Astrocyte (in vitro differentiated cells and primary cell): Measurements from ENCODE around the gene LIX1L. TPM values are rescaled to one million over a fixed set of nuclear protein-coding genes. Genes with fewer than 3 reads are reported as not detected.

Experiments
- DNase-seq: peaks from one replicate; pipeline ENCODE4 v3.0.0-alpha.2; 2010; ENCODE audit warnings: low read depth
- FAIRE-seq: peaks from 2 replicates; lab custom pipeline; 2011; peaks lifted over from hg19 to GRCh38; lab: Jason Lieb, UNC
- H2AFZ ChIP-seq: 2 replicates; pipeline ENCODE4 v1.6.0; 2012; ENCODE audit warnings: low read depth, low read length, inconsistent platforms
- H3K27ac ChIP-seq: 2 replicates; pipeline ENCODE4 v1.5.1; 2011; ENCODE audit warnings: low read depth, low read length, inconsistent platforms
- H3K27me3 ChIP-seq: 2 replicates; pipeline ENCODE4 v1.6.0; 2011; ENCODE audit warnings: low read length, inconsistent platforms; ENCODE audit not compliant: insufficient read depth
- H3K36me3 ChIP-seq: 2 replicates; pipeline ENCODE4 v1.5.1; 2011; ENCODE audit warnings: low read length, inconsistent platforms; ENCODE audit not compliant: insufficient read depth
- H3K4me1 ChIP-seq: 2 replicates; pipeline ENCODE4 v1.5.1; 2011; ENCODE audit warnings: low read length, inconsistent platforms; ENCODE audit not compliant: insufficient read depth
- H3K4me2 ChIP-seq: 2 replicates; pipeline ENCODE4 v1.6.0; 2012; ENCODE audit warnings: low read length, inconsistent platforms
- H3K4me3 ChIP-seq: 2 replicates; pipeline ENCODE4 v1.5.1; 2011; ENCODE audit warnings: low read depth, mild to moderate bottlenecking, low read length, inconsistent platforms; ENCODE audit not compliant: insufficient read depth
- H3K79me2 ChIP-seq: 2 replicates; pipeline ENCODE4 v1.6.0; 2012; ENCODE audit warnings: mild to moderate bottlenecking, low read length, inconsistent platforms; ENCODE audit not compliant: insufficient read depth
- H3K9ac ChIP-seq: 2 replicates; pipeline ENCODE4 v1.6.0; 2012; ENCODE audit warnings: mild to moderate bottlenecking, low read length, inconsistent platforms
- H3K9me3 ChIP-seq: 2 replicates; pipeline ENCODE4 v1.5.1; 2012; ENCODE audit warnings: low read depth, mild to moderate bottlenecking, low read length, inconsistent platforms; ENCODE audit not compliant: insufficient read depth
- H4K20me1 ChIP-seq: 2 replicates; pipeline ENCODE4 v1.6.0; 2012; ENCODE audit warnings: low read length, inconsistent platforms; ENCODE audit not compliant: insufficient read depth
- H3K27ac Mint-ChIP-seq: one replicate; pipeline ENCODE4 v1.8.0; 2021; ENCODE audit warnings: mild to moderate bottlenecking, mixed read lengths; ENCODE audit not compliant: unreplicated experiment
- H3K27me3 Mint-ChIP-seq: one replicate; pipeline ENCODE4 v1.8.0; 2021; ENCODE audit warnings: low read depth, mixed read lengths; ENCODE audit not compliant: unreplicated experiment
- H3K36me3 Mint-ChIP-seq: one replicate; pipeline ENCODE4 v1.8.0; 2021; ENCODE audit warnings: low read depth, mixed read lengths; ENCODE audit not compliant: unreplicated experiment
- H3K4me1 Mint-ChIP-seq: one replicate; pipeline ENCODE4 v1.8.0; 2021; ENCODE audit warnings: low read depth, mixed read lengths; ENCODE audit not compliant: unreplicated experiment
- H3K4me3 Mint-ChIP-seq: one replicate; pipeline ENCODE4 v1.8.0; 2021; ENCODE audit warnings: mild to moderate bottlenecking, moderate library complexity, mixed read lengths; ENCODE audit not compliant: unreplicated experiment
- H3K9me3 Mint-ChIP-seq: one replicate; pipeline ENCODE4 v1.8.0; 2021; ENCODE audit warnings: mild to moderate bottlenecking, mixed read lengths; ENCODE audit not compliant: unreplicated experiment
- CTCF ChIP-seq: IDR thresholded peaks from 2 replicates; pipeline ENCODE4 v1.5.1; 2011; ENCODE audit warnings: low read depth, mild to moderate bottlenecking, inconsistent platforms, low read length, moderate library complexity; ENCODE audit not compliant: insufficient read depth
- EZH2 ChIP-seq: IDR thresholded peaks from 2 replicates; pipeline ENCODE4 v1.6.1; 2012; ENCODE audit warnings: mild to moderate bottlenecking, low read length, inconsistent platforms; ENCODE audit not compliant: insufficient read depth
- total RNA-seq: library from RNA; stranded (reverse); gene quantifications from 2 replicates; pipeline ENCODE4 v1.2.1, GENCODE V29; 2021

Gene LIX1L
- total RNA-seq, 1 donor from 2014 or later = 37.2 TPM

- no peaks in the 10 kb centered on the region for H3K27me3 Mint-ChIP-seq
- no peak overlapping the region for H3K27ac Mint-ChIP-seq
- DNase-seq (no peak), FAIRE-seq (no peak)
- no peak overlapping the region for H3K4me2 ChIP-seq
- H3K4me1 Mint-ChIP-seq = peaks cover 41% of the 10 kb centered on the region
- no peak overlapping the region for H2AFZ ChIP-seq
- H3K79me2 ChIP-seq = peaks cover 31% of the 10 kb centered on the region
- H3K4me3 Mint-ChIP-seq = peak overlapping the region; percentile 92
- no peaks in the 10 kb centered on the region for H3K9me3 ChIP-seq
- H3K4me3 ChIP-seq = no peak overlapping the region
- H3K4me1 ChIP-seq = peaks cover 47% of the 10 kb centered on the region
- no peak for TF ChIP-seq EZH2
- TF ChIP-seq CTCF = no peak
- no peaks in the 10 kb centered on the region for H3K27me3 ChIP-seq
- no peaks in the 10 kb centered on the region for H3K9me3 Mint-ChIP-seq
- H3K9ac ChIP-seq = no peak overlapping the region
- peaks cover 5% of the 10 kb centered on the region for H3K36me3 ChIP-seq
- no peaks in the 10 kb centered on the region for H3K36me3 Mint-ChIP-seq
- H3K27ac ChIP-seq = no peak overlapping the region
- H4K20me1 ChIP-seq = peaks cover 15% of the 10 kb centered on the region
These were observed 1.5 kb upstream of the LIX1L start for GRCh38 chr1:145959333-145959732.

GRCh38 chr1:145958734-145959133 is 917 bp upstream of the LIX1L start:
- Mint-ChIP-seq H3K27me3 (no peaks in the 10 kb centered on the region), H3K4me3 (peak overlapping the region; percentile 15), H3K9me3 (no peaks in the 10 kb centered on the region), H3K27ac (peak overlapping the region; percentile 6), H3K36me3 (no peaks in the 10 kb centered on the region), H3K4me1 (peaks cover 36% of the 10 kb centered on the region)
- no peak overlapping the region for H3K27ac ChIP-seq
- H3K4me2 ChIP-seq = no peak overlapping the region
- TF ChIP-seq CTCF (no peak), EZH2 (no peak)
- FAIRE-seq = no peak
- H3K9ac ChIP-seq = no peak overlapping the region
- no peaks in the 10 kb centered on the region for H3K27me3 ChIP-seq
- H3K36me3 ChIP-seq = peaks cover 5% of the 10 kb centered on the region
- no peak overlapping the region for H3K4me3 ChIP-seq
- peaks cover 37% of the 10 kb centered on the region for H3K79me2 ChIP-seq
- H3K4me1 ChIP-seq = peaks cover 41% of the 10 kb centered on the region
- DNase-seq = no peak
- H3K9me3 ChIP-seq = no peaks in the 10 kb centered on the region
- H2AFZ ChIP-seq = no peak overlapping the region
- H4K20me1 ChIP-seq = peaks cover 21% of the 10 kb centered on the region

GRCh38 chr1:145956781-145957442 is 905 bp downstream of the LIX1L start:
- TF ChIP-seq EZH2 = no peak
- TF ChIP-seq CTCF = no peak
- Histone ChIP-seq H3K79me2 (peaks cover 55% of the 10 kb centered on the region), H3K27ac (peak overlapping the region; percentile 83), H4K20me1 (peaks cover 29% of the 10 kb centered on the region), H3K9ac (peak overlapping the region; percentile 82), H3K4me1 (peaks cover 25% of the 10 kb centered on the region), H3K4me2 (peak overlapping the region; percentile 92), H3K36me3 (peaks cover 5% of the 10 kb centered on the region), H3K27me3 (no peaks in the 10 kb centered on the region), H3K4me3 (peak overlapping the region; percentile 78), H2AFZ (peak overlapping the region; percentile 56), H3K9me3 (no peaks in the 10 kb centered on the region)
- peak; percentile 36 for DNase-seq
- no peaks in the 10 kb centered on the region for H3K27me3 Mint-ChIP-seq
- peak overlapping the region; percentile 13 for H3K27ac Mint-ChIP-seq
- peak overlapping the region; percentile 92 for H3K4me3 Mint-ChIP-seq
- no peaks in the 10 kb centered on the region for H3K9me3 Mint-ChIP-seq
- peaks cover 3% of the 10 kb centered on the region for H3K36me3 Mint-ChIP-seq
- no peak for FAIRE-seq
- peaks cover 21% of the 10 kb centered on the region for H3K4me1 Mint-ChIP-seq
